GM12891 (cell line): Measurements from ENCODE around the gene MAOB.

Experiments used
- POLR2A ChIP-seq: IDR thresholded peaks from 2 replicates; pipeline ENCODE4 v1.6.1; 2011; ENCODE audit warnings: low read depth, low read length, control low read depth
- POLR2AphosphoS5 ChIP-seq: IDR thresholded peaks from 2 replicates; pipeline ENCODE4 v1.6.1; 2011; ENCODE audit warnings: low read depth, low read length, control low read depth
- TAF1 ChIP-seq: IDR thresholded peaks from 2 replicates; pipeline ENCODE4 v1.6.1; 2011; ENCODE audit warnings: low read depth, low read length, control low read depth

- TF ChIP-seq POLR2A (no peak), POLR2AphosphoS5 (no peak), TAF1 (no peak)
Measured at GRCh38 chrX:43720961-43721360, 161.3 kb downstream of the MAOB start.
